ENCODE results near the gene MIEF2. TPM values are rescaled to one million over a fixed set of nuclear protein-coding genes. Genes with fewer than 3 reads are reported as not detected.

The MIEF2 gene
- total and polyA plus RNA-seq, 10 of the 15 experiments (the other 5 are each of a cell fraction or from before 2014, with no cell fraction given) = 0.16 to 9.2 (median 4.1) TPM

GRCh38 chr17:18253947-18254821, 6.3 kb upstream of the MIEF2 start:
- H4K20me1 ChIP-seq (ENCODE audit: control insufficient read depth, insufficient read depth) = no peaks in the 10 kb centered on the region
- TF ChIP-seq CBX5 (IDR thresholded peaks at IDR 0.05; ENCODE audit: low read depth) (no peak), EP300 (IDR thresholded peaks at IDR 0.05; ENCODE audit: borderline replicate concordance in 1 of 2, control insufficient read depth in 1 of 2, low read depth in 2 of 2, low read length in 2 of 2) (no peak), SP1 (IDR thresholded peaks at IDR 0.05; ENCODE audit: low read depth, low read length) (no peak), PRDM15 (CRISPR knock-in tag; IDR thresholded peaks at IDR 0.05) (no peak), SMC3 (IDR thresholded peaks at IDR 0.05; ENCODE audit: borderline replicate concordance, low read length) (no peak), PAX5 (IDR thresholded peaks at IDR 0.05; ENCODE audit: borderline replicate concordance, low read depth, low read length) (no peak), POLR2AphosphoS2 (IDR thresholded peaks at IDR 0.05; ENCODE audit: low read depth, low read length) (no peak), BMI1 (IDR thresholded peaks at IDR 0.05; ENCODE audit: borderline replicate concordance) (no peak), RAD51 (IDR thresholded peaks at IDR 0.05) (no peak), RB1 (IDR thresholded peaks at IDR 0.05; ENCODE audit: borderline replicate concordance) (no peak)
- H3K4me3 ChIP-seq = no peak overlapping the region
- BruUV-seq (replicated peaks) = no TSS peak
- H3K36me3 ChIP-seq (ENCODE audit: control insufficient read depth in 2 of 2, insufficient read depth in 2 of 2, low read length in 1 of 2) = peaks cover 11 to 23% of the 10 kb centered on the region in 2 experiments
- H3K79me2 ChIP-seq (ENCODE audit: control insufficient read depth, insufficient read depth, low read length) = peaks cover 14% of the 10 kb centered on the region
- H2AFZ ChIP-seq (ENCODE audit: control insufficient read depth, low read depth, low read length) = no peak overlapping the region
- 97% methylated on average over 27 of the region's 27 CpGs for WGBS (ENCODE audit: insufficient coverage, insufficient replicate concordance, low lambda C conversion rate, missing lambda C conversion rate)
- H3K4me1 ChIP-seq (ENCODE audit: control insufficient read depth, insufficient read depth, low read length) = peaks cover 7% of the 10 kb centered on the region
- POLR2A ChIA-PET = no interaction called here
- in situ Hi-C loops (cut with MboI) = no loop called here
- no peak overlapping the region for H3K9ac ChIP-seq (ENCODE audit: control insufficient read depth, insufficient read depth, low read length)
- no peaks in the 10 kb centered on the region for H3K9me3 ChIP-seq (replicated peaks; ENCODE audit: control insufficient read depth, insufficient read depth, low read length)
- no peaks in the 10 kb centered on the region for H3K27me3 ChIP-seq (replicated peaks in 1 of 2; ENCODE audit: control insufficient read depth in 2 of 2, insufficient read depth in 2 of 2, low read length in 1 of 2)
- no peak overlapping the region for H3K4me2 ChIP-seq (ENCODE audit: control insufficient read depth, insufficient read depth)
- DNase-seq (ENCODE audit: low read depth, low spot score) (no peak), ATAC-seq (no peak), FAIRE-seq (no peak)
- H3K27ac ChIP-seq (ENCODE audit: control insufficient read depth, insufficient read depth) = no peak overlapping the region
- SMC1A ChIA-PET (ENCODE audit: uncharacterized antibody, unreplicated experiment) = no interaction called here
- RAD21 ChIA-PET (ENCODE audit: unreplicated experiment) = no interaction called here
- intact Hi-C loops (cut with micrococcal nuclease; ENCODE audit: unreplicated experiment) = no loop called here
- CTCF ChIA-PET = no interaction called here

Measured in GM12878 (cell line).